IMR-90 (cell line): ENCODE measurements around the gene PTHLH. TPM values are rescaled to one million over a fixed set of nuclear protein-coding genes. Genes with fewer than 3 reads are reported as not detected.

Source experiments
- ATAC-seq: fragments of 200-7000 bp; cut with Tn5 transposase; 2 replicates; pipeline ENCODE4 v1.9.1; 2020; ENCODE audit warnings: low read depth, mild to moderate bottlenecking, moderate library complexity
- BruUV-seq: library from RNA; stranded (reverse); fragments of 400-500 nt; replicated peaks from 2 replicates; lab custom pipeline; 2021; lab: Mats Ljungman, UMichigan
- CTCF ChIA-PET: fragments of 300-600 bp; formaldehyde crosslinking; extraction: SDS; loops from one replicate; lab custom pipeline; 2021; ENCODE audit warnings: antibody characterized with exemption; lab: Yijun Ruan, JAX
- POLR2A ChIA-PET: fragments of 300-600 bp; sonication (Branson Sonifier 250); formaldehyde crosslinking; loops from one replicate; lab custom pipeline; 2022; ENCODE audit warnings: antibody characterized with exemption; ENCODE audit not compliant: unreplicated experiment; lab: Charles Lee
- DNase-seq: peaks from one replicate; pipeline ENCODE4 v3.0.0; 2013
- H2AFZ ChIP-seq: replicated peaks from 2 replicates; pipeline ENCODE3; 2013; ENCODE audit warnings: low read length, mild to moderate bottlenecking; ENCODE audit not compliant: poor library complexity
- H2AK5ac ChIP-seq: 2 replicates; pipeline ENCODE4 v1.6.1; 2013; ENCODE audit warnings: low read depth, low read length, inconsistent platforms
- H2AK9ac ChIP-seq: replicated peaks from 2 replicates; pipeline ENCODE3; 2013; ENCODE audit warnings: mild to moderate bottlenecking, low read depth, low read length, moderate library complexity; ENCODE audit not compliant: poor library complexity
- H2BK120ac ChIP-seq: 2 replicates; pipeline ENCODE4 v1.6.1; 2013; ENCODE audit warnings: low read depth, low read length, inconsistent platforms
- H2BK15ac ChIP-seq: 3 replicates; pipeline ENCODE4 v1.6.1; 2013; ENCODE audit warnings: low read depth, low read length, inconsistent platforms
- H2BK20ac ChIP-seq: 2 replicates; pipeline ENCODE4 v1.6.1; 2013; ENCODE audit warnings: low read depth, mild to moderate bottlenecking, inconsistent platforms, low read length, moderate library complexity
- H2BK5ac ChIP-seq: 2 replicates; pipeline ENCODE4 v1.6.1; 2013; ENCODE audit warnings: mild to moderate bottlenecking, low read depth, low read length, inconsistent platforms; ENCODE audit not compliant: poor library complexity, severe bottlenecking
- H3K14ac ChIP-seq: replicated peaks from 2 replicates; pipeline ENCODE4 v1.6.1; 2013; ENCODE audit warnings: low read depth, low read length, inconsistent platforms
- H3K18ac ChIP-seq: 2 replicates; pipeline ENCODE4 v1.6.1; 2013; ENCODE audit warnings: low read depth, low read length, control low read depth
- H3K23ac ChIP-seq: 2 replicates; pipeline ENCODE4 v1.6.1; 2013; ENCODE audit warnings: low read depth, low read length, inconsistent platforms
- H3K27ac ChIP-seq: 2 replicates; pipeline ENCODE4 v1.5.1; 2013; ENCODE audit warnings: mild to moderate bottlenecking, control low read depth, low read length; ENCODE audit not compliant: insufficient read depth
- H3K27me3 ChIP-seq: 2 replicates; pipeline ENCODE4 v1.6.1; 2013; ENCODE audit warnings: low read length; ENCODE audit not compliant: control insufficient read depth, insufficient read depth
- H3K36me3 ChIP-seq: 2 replicates; pipeline ENCODE4 v1.6.1; 2013; ENCODE audit warnings: low read length, mixed read lengths; ENCODE audit not compliant: control insufficient read depth, insufficient read depth
- H3K4ac ChIP-seq: 2 replicates; pipeline ENCODE4 v1.6.1; 2013; ENCODE audit warnings: low read depth, low read length, inconsistent platforms
- H3K4me1 ChIP-seq: 2 replicates; pipeline ENCODE4 v1.6.1; 2013; ENCODE audit warnings: low read length, mixed read lengths; ENCODE audit not compliant: control insufficient read depth, insufficient read depth
- H3K4me2 ChIP-seq: 2 replicates; pipeline ENCODE4 v1.6.1; 2013; ENCODE audit warnings: low read depth, mild to moderate bottlenecking, control low read depth, low read length, moderate library complexity
- H3K4me3 ChIP-seq: 2 replicates; pipeline ENCODE4 v1.5.1; 2013; ENCODE audit warnings: low read depth, mild to moderate bottlenecking, control low read depth, low read length, moderate library complexity; ENCODE audit not compliant: insufficient read depth
- H3K56ac ChIP-seq: 2 replicates; pipeline ENCODE4 v1.6.1; 2013; ENCODE audit warnings: low read length, inconsistent platforms; ENCODE audit not compliant: insufficient read depth; ENCODE audit errors: extremely low read depth
- H3K79me1 ChIP-seq, 2 experiments: 2 replicates each; pipeline ENCODE4 v1.6.1; 2013; ENCODE audit warnings: low read length in 2 of 2, inconsistent platforms in 1 of 2, low read depth in 1 of 2
- H3K9ac ChIP-seq: 2 replicates; pipeline ENCODE4 v1.6.1; 2013; ENCODE audit warnings: low read depth, low read length, control low read depth
- H3K9me1 ChIP-seq: 2 replicates; pipeline ENCODE4 v1.6.1; 2013; ENCODE audit warnings: low read length, inconsistent platforms; ENCODE audit not compliant: insufficient read depth
- H3K9me3 ChIP-seq: 2 replicates; pipeline ENCODE4 v1.6.1; 2013; ENCODE audit warnings: low read length; ENCODE audit not compliant: control insufficient read depth, insufficient read depth
- H4K20me1 ChIP-seq: 2 replicates; pipeline ENCODE4 v1.6.1; 2013; ENCODE audit warnings: low read length, inconsistent platforms; ENCODE audit not compliant: insufficient read depth
- H4K5ac ChIP-seq: 2 replicates; pipeline ENCODE4 v1.6.1; 2013; ENCODE audit warnings: mild to moderate bottlenecking, low read depth, low read length, control low read depth
- H4K8ac ChIP-seq, 2 experiments: 2 replicates each; pipeline ENCODE4 v1.6.1; 2013; ENCODE audit warnings: low read depth in 2 of 2, low read length in 2 of 2, control low read depth in 1 of 2, inconsistent platforms in 1 of 2
- H4K91ac ChIP-seq: 2 replicates; pipeline ENCODE4 v1.6.1; 2013; ENCODE audit warnings: low read depth, low read length, inconsistent platforms; ENCODE audit not compliant: insufficient read depth
- MAFK ChIP-seq: IDR thresholded peaks from 2 replicates; pipeline ENCODE4 v1.6.1; 2012; ENCODE audit warnings: low read depth, low read length, improper control_type of control experiment
- MAZ ChIP-seq: IDR thresholded peaks from 2 replicates; pipeline ENCODE4 v1.6.1; 2012; ENCODE audit warnings: low read depth, mild to moderate bottlenecking, low read length, improper control_type of control experiment, moderate library complexity, borderline replicate concordance
- MXI1 ChIP-seq: IDR thresholded peaks from 2 replicates; pipeline ENCODE4 v1.6.1; 2012; ENCODE audit warnings: low read depth, mild to moderate bottlenecking, low read length, moderate library complexity, borderline replicate concordance
- WGBS, 2 experiments: methylation state at CpG; one replicate each; pipeline versions ENCODE4 v1.1.5 to v1.1.7; 2013; ENCODE audit warnings: missing lambda C conversion rate in 2 of 2; ENCODE audit not compliant: insufficient read length in 1 of 2; ENCODE audit errors: extremely low coverage in 2 of 2; 5-methylcytosine and 5-hydroxymethylcytosine counted together
- dilution Hi-C: fragments of 300-500 bp; cut with HindIII; formaldehyde crosslinking; loops from one replicate; pipeline ENCODE4 v1.14.3; 2018; ENCODE audit warnings: low sequenced_read_pairs; ENCODE audit not compliant: unreplicated experiment
- in situ Hi-C: fragments of 300-500 bp; cut with MboI; formaldehyde crosslinking; loops from 3 replicates; pipeline ENCODE4 v1.14.3; 2019; ENCODE audit warnings: low sequenced_read_pairs, inconsistent platforms, mixed read lengths
- intact Hi-C: fragments of 100-400 bp; cut with micrococcal nuclease; formaldehyde crosslinking; loops from 2 replicates; pipeline ENCODE4 v1.10.0; 2022
- polyA plus RNA-seq, 3 experiments: library from polyadenylated mRNA; depleted of rRNA; stranded (reverse); fragments of >200 nt; gene quantifications; 2 replicates each; pipeline ENCODE4 v1.2.3, GENCODE V29; 2012; ENCODE audit warnings: low replicate concordance in 1 of 3
- total RNA-seq: library from RNA; depleted of rRNA; stranded (reverse); fragments of >200 nt; gene quantifications from 2 replicates; pipeline ENCODE4 v1.2.3, GENCODE V29; 2012

PTHLH gene
- total and polyA plus RNA-seq, 2 of the 4 experiments (the other 2 are of a cell fraction), result 0.36 to 1.3 TPM

DNA sequence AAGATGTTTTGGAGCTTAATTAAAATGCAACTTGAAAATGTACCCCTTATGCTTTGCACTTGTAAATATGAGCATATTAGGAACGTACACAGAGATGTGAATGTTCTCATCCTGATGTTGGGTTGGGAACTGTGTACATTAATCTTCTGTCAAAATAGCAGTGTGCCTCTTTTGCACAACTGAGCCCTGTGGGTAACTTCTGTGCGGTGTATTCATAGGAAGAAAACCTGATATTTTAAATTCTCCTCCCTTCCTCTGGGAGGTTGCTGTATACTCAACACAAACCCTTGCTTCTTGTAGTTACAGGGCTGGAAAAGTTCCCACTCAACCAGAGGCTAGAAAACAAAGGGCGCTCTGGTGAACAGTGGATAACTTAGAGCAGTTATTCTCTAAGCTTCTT lies 18.7 kb downstream of the PTHLH start:
- Histone ChIP-seq H4K5ac (no peak overlapping the region), H4K91ac (no peak overlapping the region), H2BK5ac (no peak overlapping the region), H3K4ac (no peak overlapping the region), H3K56ac (no peak overlapping the region), H4K8ac (no peak overlapping the region), H3K4me1 (no peaks in the 10 kb centered on the region; the same call in 1 of the 2 replicates), H3K27ac (no peak overlapping the region), H3K9me3 (no peaks in the 10 kb centered on the region), H3K36me3 (no peaks in the 10 kb centered on the region), H3K27me3 (no peaks in the 10 kb centered on the region), H2AFZ (no peak overlapping the region), H3K4me2 (no peak overlapping the region), H3K18ac (no peak overlapping the region), H3K4me3 (no peak overlapping the region), H2BK15ac (no peak overlapping the region), H2BK20ac (no peak overlapping the region), H3K9ac (no peak overlapping the region), H4K20me1 (no peaks in the 10 kb centered on the region), H3K9me1 (no peaks in the 10 kb centered on the region), H3K14ac (no peak overlapping the region), H3K23ac (no peak overlapping the region), H3K79me1 (no peaks in the 10 kb centered on the region), H2BK120ac (no peak overlapping the region), H2AK5ac (no peak overlapping the region), H2AK9ac (no peak overlapping the region)
- ChIA-PET POLR2A (no interaction called here), CTCF (interaction anchor here (0.6 to 1.4 kb wide), 2 partner anchors 13 to 58 kb away, joined by 3 to 6 read pairs; no protein-coding TSS in a partner anchor)
- no CpG with 5 or more reads among the region's 3 CpGs for WGBS, 2 experiments
- in situ Hi-C loops (no loop called here), dilution Hi-C loops (no loop called here), intact Hi-C loops (no loop called here)
- no peak for DNase-seq
- ATAC-seq, result no peak
- no TSS peak for BruUV-seq
- TF ChIP-seq MAZ, result no peak
- TF ChIP-seq MXI1, result no peak
- no peak for TF ChIP-seq MAFK
